ENCODE results near the gene CD55.
A peak's percentile ranks its signal among the peaks of the same experiment; 100 is the strongest.

Gene CD55

GRCh38 chr1:207321079-207321789 lies at the start of gene CD55:
CD55 (plus strand) TSS chr1:207321678; CDS start chr1:207321766, 88 bp downstream.
- DNase-seq: peak; percentile 87

- DNase-seq: no peak
Observed at GRCh38 chr1:207274882-207275281, 46.6 kb upstream of the CD55 start.

- no peak for DNase-seq
Observed at GRCh38 chr1:207276465-207276864, 45.0 kb upstream of the CD55 start.

- DNase-seq: no peak
Observed at GRCh38 chr1:207277241-207277640, 44.2 kb upstream of the CD55 start.

GRCh38 chr1:207279652-207280051 lies 41.8 kb upstream of the CD55 start:
- no peak for DNase-seq

GRCh38 chr1:207280706-207281105 lies 40.8 kb upstream of the CD55 start:
- no peak for DNase-seq

- peak; percentile 44 for DNase-seq
Observed at GRCh38 chr1:207282058-207282457, 39.4 kb upstream of the CD55 start.

GRCh38 chr1:207282496-207283380 lies 38.7 kb upstream of the CD55 start:
- peak; percentile 21 for DNase-seq

- no peak for DNase-seq
Observed at GRCh38 chr1:207283421-207283820, 38.1 kb upstream of the CD55 start.

GRCh38 chr1:207284209-207284897 lies 37.1 kb upstream of the CD55 start:
- peak; percentile 56 for DNase-seq

GRCh38 chr1:207286786-207287468 lies 34.6 kb upstream of the CD55 start:
- peak; percentile 55 for DNase-seq

- no peak for DNase-seq
Observed at GRCh38 chr1:207288315-207288714, 33.2 kb upstream of the CD55 start.

GRCh38 chr1:207289756-207290155 lies 31.7 kb upstream of the CD55 start:
- DNase-seq: no peak

- no peak for DNase-seq
Observed at GRCh38 chr1:207291723-207292122, 29.8 kb upstream of the CD55 start.

- DNase-seq: no peak
Observed at GRCh38 chr1:207298186-207298585, 23.3 kb upstream of the CD55 start.

- no peak for DNase-seq
Observed at GRCh38 chr1:207298636-207299398, 22.7 kb upstream of the CD55 start.

GRCh38 chr1:207300970-207301369 lies 20.5 kb upstream of the CD55 start:
- DNase-seq: no peak

- DNase-seq: no peak
Observed at GRCh38 chr1:207302618-207303393, 18.7 kb upstream of the CD55 start.

GRCh38 chr1:207304710-207305488 lies 16.6 kb upstream of the CD55 start:
- DNase-seq: no peak

- DNase-seq: no peak
Observed at GRCh38 chr1:207305489-207305873, 16.0 kb upstream of the CD55 start.

Measured in fibroblast of skin of right biceps (primary cell).